Muscle layer of colon (tissue), 2 donors: ENCODE data around the gene ADAMTS19.

ENCODE experiments used
- H3K27ac ChIP-seq: one replicate; pipeline ENCODE4 v1.7.0; 2013; ENCODE audit warnings: low read depth, mild to moderate bottlenecking, low read length, moderate library complexity
- H3K27me3 ChIP-seq, 2 donors: one replicate each; pipeline ENCODE4 v1.7.0; 2013; ENCODE audit warnings: low read length in 2 of 2, mild to moderate bottlenecking in 2 of 2; ENCODE audit not compliant: insufficient read depth in 2 of 2, control insufficient read depth in 1 of 2
- H3K36me3 ChIP-seq: one replicate; pipeline ENCODE4 v1.7.0; 2013; ENCODE audit warnings: mild to moderate bottlenecking, low read length; ENCODE audit not compliant: insufficient read depth
- H3K4me1 ChIP-seq: one replicate; pipeline ENCODE4 v1.7.0; 2013; ENCODE audit warnings: mild to moderate bottlenecking, low read length; ENCODE audit not compliant: insufficient read depth
- H3K4me3 ChIP-seq, 2 donors: one replicate each; pipeline ENCODE4 v1.7.0; 2013; ENCODE audit warnings: low read length in 2 of 2, low read depth in 1 of 2, mild to moderate bottlenecking in 1 of 2, moderate library complexity in 1 of 2
- H3K9ac ChIP-seq: one replicate; pipeline ENCODE4 v1.7.0; 2013; ENCODE audit warnings: low read length
- H3K9me3 ChIP-seq: one replicate; pipeline ENCODE4 v1.7.0; 2013; ENCODE audit warnings: mild to moderate bottlenecking, low read length
- donor health status: abdominal sarcoma.
- donor health status: Adenocarcinoma of cecum.

Gene ADAMTS19

DNA sequence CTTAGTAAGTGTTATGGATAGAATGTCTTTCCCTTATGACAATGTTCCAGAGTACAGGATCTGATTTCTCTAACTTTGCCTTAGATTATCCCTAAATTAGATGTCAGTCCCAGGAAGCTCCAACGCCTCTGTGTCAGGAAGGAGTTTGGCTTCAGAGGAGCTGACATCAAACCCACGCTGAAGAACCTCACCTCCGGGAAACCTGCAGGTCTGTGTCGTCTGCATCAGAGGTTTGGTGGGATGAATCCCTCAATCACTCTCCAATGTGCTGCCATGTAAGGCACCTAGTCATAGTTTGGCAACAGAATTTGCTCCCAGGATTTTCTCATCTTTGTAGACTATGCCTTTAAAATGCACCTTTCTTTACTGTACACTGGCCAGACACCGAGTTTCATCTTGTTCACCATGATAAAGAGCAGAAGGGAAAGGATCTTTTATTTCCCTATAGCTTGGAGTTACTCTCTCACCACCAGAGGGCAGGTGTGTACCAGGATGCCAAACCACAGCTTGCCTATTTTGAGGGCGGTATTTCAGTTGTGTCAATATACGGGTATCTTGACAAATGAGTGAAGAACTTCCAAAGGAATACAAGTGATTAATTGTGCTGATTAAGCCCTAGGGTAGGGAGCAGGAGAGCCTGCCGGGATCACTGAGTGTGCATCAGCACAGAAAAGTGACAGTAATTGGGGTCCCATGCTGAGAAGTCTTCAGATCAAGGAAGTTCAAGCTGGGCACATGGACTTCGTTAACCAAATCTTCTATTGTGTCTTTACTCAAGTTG, 311.1 kb downstream of the ADAMTS19 start:
- no peak overlapping the region for H3K9ac ChIP-seq
- no peaks in the 10 kb centered on the region for H3K36me3 ChIP-seq
- H3K9me3 ChIP-seq: no peaks in the 10 kb centered on the region
- H3K27me3 ChIP-seq: no peaks in the 10 kb centered on the region
- no peak overlapping the region for H3K4me3 ChIP-seq
- no peak overlapping the region for H3K27ac ChIP-seq
- H3K4me1 ChIP-seq: no peaks in the 10 kb centered on the region

DNA sequence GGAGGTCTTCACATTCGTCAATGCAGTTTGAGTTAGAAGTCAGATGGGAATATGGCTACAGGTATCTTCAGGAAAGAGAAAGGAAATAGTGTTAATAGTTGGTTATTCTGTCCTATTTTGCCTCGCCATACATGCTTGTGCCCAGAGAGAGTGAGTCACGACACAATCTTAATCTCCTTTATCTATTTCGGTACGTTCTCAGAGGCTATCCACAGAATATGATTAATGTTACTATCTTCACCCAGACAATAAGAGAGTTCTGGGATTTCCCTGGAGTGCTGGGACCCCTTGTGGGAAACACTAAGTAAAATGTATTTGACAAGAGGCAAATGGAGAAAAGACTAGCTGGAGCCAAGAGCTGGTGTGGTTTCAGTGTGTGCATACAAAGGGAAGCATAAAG, 313.3 kb downstream of the ADAMTS19 start:
- no peak overlapping the region for H3K27ac ChIP-seq
- H3K4me3 ChIP-seq: no peak overlapping the region
- H3K36me3 ChIP-seq: no peaks in the 10 kb centered on the region
- H3K4me1 ChIP-seq: no peaks in the 10 kb centered on the region
- no peaks in the 10 kb centered on the region for H3K27me3 ChIP-seq
- H3K9ac ChIP-seq: no peak overlapping the region
- H3K9me3 ChIP-seq: no peaks in the 10 kb centered on the region

GRCh38 chr5:129781594-129781993, 321.5 kb downstream of the ADAMTS19 start:
- Histone ChIP-seq H3K9ac (no peak overlapping the region), H3K4me1 (no peaks in the 10 kb centered on the region), H3K9me3 (no peaks in the 10 kb centered on the region), H3K36me3 (no peaks in the 10 kb centered on the region), H3K27ac (no peak overlapping the region), H3K27me3 (no peaks in the 10 kb centered on the region), H3K4me3 (no peak overlapping the region)
